Spleen (tissue), 11 donors: ENCODE data around the gene EPHB6. TPM values are rescaled to one million over a fixed set of nuclear protein-coding genes. Genes with fewer than 3 reads are reported as not detected.

Source experiments
- DNase-seq: peaks from one replicate; pipeline ENCODE4 v3.0.0-alpha.2; 2020
- H3K27ac ChIP-seq, 8 donors: fragments of 200-600 bp; sonication (generic) in 7 of 8; 1 replicate in 4 of 8; 2 replicates in 4 of 8; pipeline versions ENCODE4 v1.5.0 to v1.8.0; 2016 to 2021; ENCODE audit warnings: inconsistent platforms in 4 of 8, mild to moderate bottlenecking in 4 of 8, moderate library complexity in 1 of 8
- H3K27me3 ChIP-seq, 7 donors: fragments of 200-600 bp; sonication (generic) in 6 of 7; replicated peaks in 1 of 7; 1 replicate in 4 of 7; 2 replicates in 3 of 7; pipeline versions ENCODE4 v1.5.0 to v1.8.0; 2016 to 2021; ENCODE audit warnings: inconsistent platforms in 3 of 7, mild to moderate bottlenecking in 1 of 7
- H3K36me3 ChIP-seq, 6 donors: fragments of 200-600 bp; sonication (generic) in 5 of 6; 1 replicate in 4 of 6; 2 replicates in 2 of 6; pipeline versions ENCODE4 v1.5.0 to v1.8.0; 2016 to 2021; ENCODE audit warnings: inconsistent platforms in 2 of 6
- H3K4me1 ChIP-seq, 6 donors: fragments of 200-600 bp; sonication (generic) in 5 of 6; 1 replicate in 3 of 6; 2 replicates in 3 of 6; pipeline versions ENCODE4 v1.5.0 to v1.8.0; 2016 to 2021; ENCODE audit warnings: inconsistent platforms in 3 of 6
- H3K4me3 ChIP-seq, 8 donors: fragments of 200-600 bp; sonication (generic) in 7 of 8; 1 replicate in 4 of 8; 2 replicates in 4 of 8; pipeline versions ENCODE4 v1.5.0 to v1.8.0; 2016 to 2021; ENCODE audit warnings: inconsistent platforms in 4 of 8, mild to moderate bottlenecking in 4 of 8, moderate library complexity in 2 of 8
- H3K9me3 ChIP-seq, 8 donors: fragments of 200-600 bp; sonication (generic) in 7 of 8; 1 replicate in 4 of 8; 2 replicates in 4 of 8; pipeline versions ENCODE4 v1.5.0 to v1.8.0; 2016 to 2021; ENCODE audit warnings: inconsistent platforms in 4 of 8
- POLR2A ChIP-seq, 3 donors: fragments of 450-650 bp; IDR thresholded peaks; one replicate each; pipeline ENCODE4 v1.5.1; 2017; ENCODE audit warnings: antibody characterized with exemption in 3 of 3, mild to moderate bottlenecking in 1 of 3
- POLR2AphosphoS5 ChIP-seq, 3 donors: sonication (generic); formaldehyde crosslinking; IDR thresholded peaks; one replicate each; pipeline ENCODE4 v1.5.1; 2017; ENCODE audit warnings: antibody characterized with exemption in 3 of 3
- WGBS, 5 donors: extraction: QIAGEN DNeasy Blood & Tissue Kit in 3 of 5; methylation state at CpG; one replicate each; pipeline versions ENCODE4 v1.1.5 to v1.1.7; 2013 to 2018; 5-methylcytosine and 5-hydroxymethylcytosine counted together
- intact Hi-C: fragments of 100-400 bp; cut with DNase I; formaldehyde crosslinking; loops from one replicate; pipeline ENCODE4 v1.15.0; 2023; ENCODE audit warnings: low total_unique reads
- polyA plus RNA-seq, 3 donors: library from polyadenylated mRNA; stranded (reverse); fragments of 200-250 nt; gene quantifications; one replicate each; pipeline ENCODE4 v1.2.1, GENCODE V29; 2013
- total RNA-seq, 7 donors: library from RNA; depleted of rRNA in 3 of 7; stranded (reverse); fragments of >200 nt in 3 of 7; fragmentation: NEBNext Ultra II Directional in 4 of 7; extraction: Animal tissue kit (Norgen Biotek cat#: 25700) in 4 of 7; gene quantifications; one replicate each; pipeline versions ENCODE4 v1.1.0 to v1.2.1, GENCODE V29; 2016 to 2021
- TF ChIP-seq, protein P1 (sequence below), 11 experiments: fragments of 200-600 bp in 7 of 11; fragments of 450-650 bp in 4 of 11; sonication (generic) in 4 of 11; IDR thresholded peaks in 8 of 11; conservative IDR thresholded peaks in 3 of 11; 1 replicate in 7 of 11; 2 replicates in 4 of 11; pipeline versions ENCODE4 v1.4.0 to v1.8.0; 2016 to 2021; ENCODE audit warnings: antibody characterized with exemption in 11 of 11, inconsistent platforms in 4 of 11, mild to moderate bottlenecking in 1 of 11
- donor health status: healthy with polysubstance abuse.
- donor health status: DM: no; HTN: no; CAD: no; lungs with moderate emphysema.
- donor health status: DM: no; HTN: no; CAD: no.
- donor health status: Bipolar disorder and iron deficiency.
- donor health status: healthy.
- donor health status: DM: no; HTN: no; CAD: no.
- donor health status: DM: yes; HTN: yes; CAD: no.

Gene EPHB6
- total and polyA plus RNA-seq, 10 donors = 11.3 to 28.8 (median 13.9) TPM

DNA sequence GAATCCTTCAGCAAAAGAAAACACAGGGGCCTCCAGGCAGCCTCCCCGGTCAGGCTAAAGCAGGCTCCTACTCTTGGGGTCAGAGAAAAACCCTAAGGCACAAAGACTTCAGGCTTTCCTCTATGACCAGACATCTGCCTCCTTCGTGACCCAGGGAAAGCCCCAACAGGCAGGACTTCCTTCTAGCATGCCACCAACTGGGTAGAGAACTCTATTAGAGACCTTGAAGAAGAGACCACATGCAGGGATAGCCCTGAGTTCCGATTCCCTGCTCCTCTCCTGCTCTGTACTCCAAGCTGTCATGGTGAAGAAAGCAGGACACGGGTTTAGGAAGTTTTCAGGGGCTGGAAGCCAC is 29.4 kb downstream of the EPHB6 start:
- Histone ChIP-seq H3K27me3 (peaks cover 0 to 33% (median 0%) of the 10 kb centered on the region in 7 donors), H3K4me1 (peaks cover 0 to 5% (median 0%) of the 10 kb centered on the region in 6 donors), H3K36me3 (no peaks in the 10 kb centered on the region), H3K9me3 (no peaks in the 10 kb centered on the region), H3K4me3 (no peak overlapping the region), H3K27ac (no peak overlapping the region)
- TF ChIP-seq, protein P1, sequence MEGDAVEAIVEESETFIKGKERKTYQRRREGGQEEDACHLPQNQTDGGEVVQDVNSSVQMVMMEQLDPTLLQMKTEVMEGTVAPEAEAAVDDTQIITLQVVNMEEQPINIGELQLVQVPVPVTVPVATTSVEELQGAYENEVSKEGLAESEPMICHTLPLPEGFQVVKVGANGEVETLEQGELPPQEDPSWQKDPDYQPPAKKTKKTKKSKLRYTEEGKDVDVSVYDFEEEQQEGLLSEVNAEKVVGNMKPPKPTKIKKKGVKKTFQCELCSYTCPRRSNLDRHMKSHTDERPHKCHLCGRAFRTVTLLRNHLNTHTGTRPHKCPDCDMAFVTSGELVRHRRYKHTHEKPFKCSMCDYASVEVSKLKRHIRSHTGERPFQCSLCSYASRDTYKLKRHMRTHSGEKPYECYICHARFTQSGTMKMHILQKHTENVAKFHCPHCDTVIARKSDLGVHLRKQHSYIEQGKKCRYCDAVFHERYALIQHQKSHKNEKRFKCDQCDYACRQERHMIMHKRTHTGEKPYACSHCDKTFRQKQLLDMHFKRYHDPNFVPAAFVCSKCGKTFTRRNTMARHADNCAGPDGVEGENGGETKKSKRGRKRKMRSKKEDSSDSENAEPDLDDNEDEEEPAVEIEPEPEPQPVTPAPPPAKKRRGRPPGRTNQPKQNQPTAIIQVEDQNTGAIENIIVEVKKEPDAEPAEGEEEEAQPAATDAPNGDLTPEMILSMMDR (IDR thresholded peaks at IDR 0.05 in 8 of 11, conservative IDR thresholded peaks at IDR 0.05 in 3 of 11) = no peak
- TF ChIP-seq POLR2A (IDR thresholded peaks at IDR 0.05) (no peak), POLR2AphosphoS5 (IDR thresholded peaks at IDR 0.05) (no peak)
- DNase-seq = peak; percentile 41
- intact Hi-C loops = no loop called here
- 59 to 81% (median 72%) methylated on average over 4 of the region's 4 CpGs for WGBS, 5 donors

GRCh38 chr7:142885311-142886230 is 30.7 kb downstream of the EPHB6 start, which contains the start of gene TRPV6:
Gene TRPV6, minus strand, starts transcription at chr7:142885745.
- intact Hi-C loops = no loop called here
- H3K9me3 ChIP-seq = no peaks in the 10 kb centered on the region
- peaks cover 0 to 29% (median 0%) of the 10 kb centered on the region in 7 donors for H3K27me3 ChIP-seq
- TF ChIP-seq, protein P1 (IDR thresholded peaks at IDR 0.05 in 8 of 11, conservative IDR thresholded peaks at IDR 0.05 in 3 of 11) = no peak
- TF ChIP-seq POLR2AphosphoS5 (IDR thresholded peaks at IDR 0.05) (no peak), POLR2A (IDR thresholded peaks at IDR 0.05) (no peak)
- peak; percentile 68 for DNase-seq
- peaks cover 0 to 5% (median 0%) of the 10 kb centered on the region in 6 donors for H3K4me1 ChIP-seq
- H3K4me3 ChIP-seq = no peak within 1 kb of the TSS
- H3K27ac ChIP-seq = no peak within 1 kb of the TSS
- 78 to 90% (median 85%) methylated on average over 12 to 16 of the region's 16 CpGs for WGBS, 5 donors
- H3K36me3 ChIP-seq = no peaks in the 10 kb centered on the region

GRCh38 chr7:142886866-142887265 is 32.0 kb downstream of the EPHB6 start:
- 65 to 82% (median 73%) methylated on average over 6 to 7 of the region's 7 CpGs for WGBS, 5 donors
- Histone ChIP-seq H3K4me3 (no peak overlapping the region), H3K4me1 (no peaks in the 10 kb centered on the region), H3K27ac (no peak overlapping the region), H3K27me3 (peaks cover 0 to 28% (median 0%) of the 10 kb centered on the region in 7 donors), H3K36me3 (no peaks in the 10 kb centered on the region), H3K9me3 (no peaks in the 10 kb centered on the region)
- peak; percentile 34 for DNase-seq
- TF ChIP-seq POLR2AphosphoS5 (IDR thresholded peaks at IDR 0.05) (no peak), POLR2A (IDR thresholded peaks at IDR 0.05) (no peak)
- TF ChIP-seq, protein P1 (IDR thresholded peaks at IDR 0.05 in 8 of 11, conservative IDR thresholded peaks at IDR 0.05 in 3 of 11) = no peak
- intact Hi-C loops = no loop called here
